GM23338 (cell line): ENCODE measurements around the gene THAP6.

Experiments
- CREB1 ChIP-seq: fragments of 250-450 bp; sonication (Bioruptor Pico); IDR thresholded peaks from 2 replicates; pipeline ENCODE4 v1.5.0; 2020; ENCODE audit warnings: low read depth, mild to moderate bottlenecking, moderate library complexity
- EZH2 ChIP-seq: fragments of 200-600 bp; sonication (generic); IDR thresholded peaks from one replicate; pipeline ENCODE4 v1.8.0; 2017; ENCODE audit warnings: antibody characterized with exemption, mild to moderate bottlenecking, low read depth; ENCODE audit not compliant: unreplicated experiment
- EZH2phosphoT487 ChIP-seq: fragments of 200-600 bp; sonication (generic); IDR thresholded peaks from one replicate; pipeline ENCODE4 v1.8.1; 2018; ENCODE audit warnings: antibody characterized with exemption; ENCODE audit not compliant: unreplicated experiment
- JUNB ChIP-seq: IDR thresholded peaks from one replicate; pipeline ENCODE4 v1.6.1; 2016; ENCODE audit warnings: antibody characterized with exemption; ENCODE audit not compliant: unreplicated experiment
- NANOG ChIP-seq: IDR thresholded peaks from 2 replicates; pipeline ENCODE4 v1.6.1; 2016; ENCODE audit warnings: antibody characterized with exemption, borderline replicate concordance
- POLR2AphosphoS5 ChIP-seq: IDR thresholded peaks from 2 replicates; pipeline ENCODE4 v1.6.1; 2016; ENCODE audit warnings: antibody characterized with exemption, low read depth
- TF ChIP-seq, protein P1 (sequence below), 2 experiments: fragments of 200-600 bp in 1 of 2; sonication (generic) in 1 of 2; conservative IDR thresholded peaks; 2 replicates each; pipeline versions ENCODE4 v1.5.1 to v1.6.1; 2016 to 2017; ENCODE audit warnings: antibody characterized with exemption in 2 of 2, low read depth in 2 of 2, mild to moderate bottlenecking in 2 of 2, moderate library complexity in 1 of 2

- TF ChIP-seq, protein P1, sequence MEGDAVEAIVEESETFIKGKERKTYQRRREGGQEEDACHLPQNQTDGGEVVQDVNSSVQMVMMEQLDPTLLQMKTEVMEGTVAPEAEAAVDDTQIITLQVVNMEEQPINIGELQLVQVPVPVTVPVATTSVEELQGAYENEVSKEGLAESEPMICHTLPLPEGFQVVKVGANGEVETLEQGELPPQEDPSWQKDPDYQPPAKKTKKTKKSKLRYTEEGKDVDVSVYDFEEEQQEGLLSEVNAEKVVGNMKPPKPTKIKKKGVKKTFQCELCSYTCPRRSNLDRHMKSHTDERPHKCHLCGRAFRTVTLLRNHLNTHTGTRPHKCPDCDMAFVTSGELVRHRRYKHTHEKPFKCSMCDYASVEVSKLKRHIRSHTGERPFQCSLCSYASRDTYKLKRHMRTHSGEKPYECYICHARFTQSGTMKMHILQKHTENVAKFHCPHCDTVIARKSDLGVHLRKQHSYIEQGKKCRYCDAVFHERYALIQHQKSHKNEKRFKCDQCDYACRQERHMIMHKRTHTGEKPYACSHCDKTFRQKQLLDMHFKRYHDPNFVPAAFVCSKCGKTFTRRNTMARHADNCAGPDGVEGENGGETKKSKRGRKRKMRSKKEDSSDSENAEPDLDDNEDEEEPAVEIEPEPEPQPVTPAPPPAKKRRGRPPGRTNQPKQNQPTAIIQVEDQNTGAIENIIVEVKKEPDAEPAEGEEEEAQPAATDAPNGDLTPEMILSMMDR (conservative IDR thresholded peaks at IDR 0.05; ENCODE audit: low read depth in 2 of 2), result no peak
- TF ChIP-seq JUNB (no peak), CREB1 (no peak), EZH2 (no peak), NANOG (no peak), EZH2phosphoT487 (no peak), POLR2AphosphoS5 (no peak)
Observed at GRCh38 chr4:75494563-75494962, 19.7 kb upstream of the THAP6 start.
